NCI-H446 treated with DMSO at 0.1 percent for 48 hours (cell line): Measurements from ENCODE around the gene SHB.

Experiments
- DNase-seq: peaks from one replicate; lab custom pipeline; 2025; lab: John Stamatoyannopoulos, UW

The SHB gene

GRCh38 chr9:38024036-38024681, 44.9 kb downstream of the SHB start:
- DNase-seq: no peak

DNA sequence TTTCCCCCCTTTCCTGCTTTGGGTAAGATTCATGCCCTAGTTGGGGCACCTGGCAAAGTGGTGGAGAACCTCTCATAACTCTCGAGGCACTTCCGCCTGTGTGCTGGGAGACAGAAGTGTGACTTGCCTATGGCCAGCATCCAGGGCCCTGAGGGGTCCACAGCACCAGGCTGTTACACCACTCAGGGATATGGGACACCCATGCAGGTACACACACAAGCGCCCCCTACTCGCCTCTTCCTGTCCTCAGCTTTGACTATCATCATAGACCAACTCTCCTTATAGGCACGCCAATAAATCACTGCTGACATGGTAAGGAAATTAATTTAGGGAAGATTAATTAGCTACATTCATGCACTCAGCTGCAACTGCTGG, 45.4 kb downstream of the SHB start:
- no peak for DNase-seq

- DNase-seq: no peak
Measured at GRCh38 chr9:38022995-38023394, 46.0 kb downstream of the SHB start.

DNA sequence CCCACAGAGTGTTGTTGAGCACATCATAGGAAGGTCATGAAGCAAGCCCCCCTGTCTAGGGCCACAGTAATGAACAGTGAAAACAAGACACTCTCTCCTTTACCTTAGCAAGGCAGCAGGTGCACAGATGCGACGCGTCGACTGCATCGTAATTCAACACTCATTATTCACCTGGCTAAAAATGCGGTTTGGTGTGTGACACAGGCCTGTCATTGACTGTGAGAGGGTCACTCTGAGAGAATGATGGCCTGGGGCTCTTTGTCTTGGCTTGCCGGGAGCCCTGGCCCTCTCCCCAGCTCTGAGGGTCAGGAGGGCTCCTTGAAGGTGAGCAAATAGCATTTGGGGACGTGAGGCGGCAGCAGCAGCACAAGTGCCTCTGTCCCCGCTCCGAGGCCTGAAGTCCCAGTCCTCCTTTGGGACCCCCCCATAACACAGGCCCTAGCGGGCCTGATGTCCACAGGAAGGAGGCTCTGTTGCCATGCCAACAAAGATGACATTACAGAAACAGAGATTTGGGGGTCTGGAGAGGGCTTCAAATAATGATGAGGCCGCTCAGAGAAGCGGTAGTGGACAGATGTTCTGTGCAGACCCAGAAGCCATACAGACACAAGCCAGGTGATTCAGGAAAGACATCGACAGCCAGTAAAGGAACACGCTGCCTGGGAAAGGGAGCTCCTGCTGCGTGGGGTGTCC, 46.7 kb downstream of the SHB start:
- DNase-seq: no peak

- DNase-seq: no peak
Measured at GRCh38 chr9:38020151-38021076, 48.6 kb downstream of the SHB start.

- DNase-seq: no peak
Measured at GRCh38 chr9:38019731-38020130, 49.3 kb downstream of the SHB start.

DNA sequence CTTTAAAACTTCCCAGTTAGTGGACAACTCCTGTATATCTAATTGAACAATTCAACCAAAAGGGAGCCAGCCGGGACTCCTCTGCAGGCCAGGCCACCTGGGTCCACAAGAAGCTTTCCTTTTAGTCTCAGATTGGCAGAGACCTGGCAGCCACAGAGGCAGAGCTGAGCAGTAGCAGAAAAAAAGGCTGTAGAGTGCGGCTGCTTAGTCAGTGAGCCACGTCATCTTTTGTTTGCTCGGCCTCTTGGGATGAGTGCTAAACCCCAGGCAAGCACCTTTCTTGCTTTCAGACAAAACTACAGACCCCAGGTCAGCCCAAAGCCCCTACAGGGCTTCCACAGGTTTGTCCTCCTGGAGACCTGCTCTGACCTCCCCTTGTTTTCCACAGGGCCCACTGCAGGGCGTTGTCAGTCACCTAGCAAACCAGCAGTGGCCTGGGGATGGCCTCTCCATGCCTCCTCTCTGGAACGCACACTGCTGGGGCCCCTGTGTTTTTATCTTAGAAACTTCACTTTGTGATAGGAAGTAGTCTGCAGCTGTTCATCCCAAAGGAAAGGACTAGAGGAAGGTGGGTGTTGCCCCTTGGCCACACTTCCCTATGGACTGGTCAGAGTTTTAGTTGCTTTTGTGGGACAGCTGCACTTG, 49.9 kb downstream of the SHB start:
- DNase-seq: no peak

DNA sequence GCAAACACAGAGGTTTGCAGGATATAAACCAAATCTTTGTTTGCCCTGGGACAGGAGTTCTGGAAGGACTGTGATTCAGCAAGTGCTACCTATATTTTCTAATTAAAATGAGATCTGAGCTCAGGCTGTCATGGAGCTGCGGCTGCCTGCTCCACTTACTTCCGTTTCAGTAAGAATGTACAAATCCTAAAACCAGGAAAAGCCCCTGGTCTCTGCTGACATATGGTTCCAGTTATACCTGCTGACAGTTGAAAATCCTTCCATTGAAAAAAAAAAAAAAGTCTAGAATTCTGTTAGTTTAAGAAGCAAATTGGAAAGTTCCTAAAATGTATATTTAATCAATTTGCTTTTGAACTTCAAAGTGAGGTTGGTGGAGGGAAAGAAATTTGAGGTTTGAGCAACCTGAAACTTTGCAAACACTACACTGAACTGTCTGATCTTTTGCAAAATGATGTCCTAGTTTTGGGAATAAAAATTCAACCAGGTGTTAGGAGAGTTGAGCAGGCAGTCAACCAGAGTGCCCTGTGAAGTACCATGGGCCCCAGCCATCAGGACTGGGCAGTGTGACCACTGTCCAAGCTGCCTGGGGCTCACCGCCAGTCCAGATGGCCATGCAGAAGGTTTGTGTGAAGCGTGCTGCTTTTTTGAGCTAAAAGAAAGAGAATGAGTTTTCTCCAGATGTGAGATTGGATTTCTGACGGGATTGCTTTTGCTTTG, 50.6 kb downstream of the SHB start:
- no peak for DNase-seq

DNA sequence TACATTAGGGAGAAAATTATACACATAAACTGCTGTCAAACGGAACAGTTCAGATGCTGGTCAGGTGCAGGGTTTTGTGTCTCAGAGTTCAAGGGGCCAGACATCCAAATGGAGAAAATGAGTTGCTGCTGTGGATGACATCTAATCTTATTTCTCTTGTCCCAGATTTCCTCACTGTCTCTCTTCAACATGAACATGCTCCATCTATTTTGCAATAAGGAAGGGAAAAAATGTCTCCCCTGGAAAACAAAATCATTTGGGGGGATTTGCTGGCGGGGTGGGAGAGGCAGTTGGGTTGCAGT, 51.2 kb downstream of the SHB start:
- no peak for DNase-seq

- DNase-seq: no peak
Measured at GRCh38 chr9:38017149-38017884, 51.7 kb downstream of the SHB start.

DNA sequence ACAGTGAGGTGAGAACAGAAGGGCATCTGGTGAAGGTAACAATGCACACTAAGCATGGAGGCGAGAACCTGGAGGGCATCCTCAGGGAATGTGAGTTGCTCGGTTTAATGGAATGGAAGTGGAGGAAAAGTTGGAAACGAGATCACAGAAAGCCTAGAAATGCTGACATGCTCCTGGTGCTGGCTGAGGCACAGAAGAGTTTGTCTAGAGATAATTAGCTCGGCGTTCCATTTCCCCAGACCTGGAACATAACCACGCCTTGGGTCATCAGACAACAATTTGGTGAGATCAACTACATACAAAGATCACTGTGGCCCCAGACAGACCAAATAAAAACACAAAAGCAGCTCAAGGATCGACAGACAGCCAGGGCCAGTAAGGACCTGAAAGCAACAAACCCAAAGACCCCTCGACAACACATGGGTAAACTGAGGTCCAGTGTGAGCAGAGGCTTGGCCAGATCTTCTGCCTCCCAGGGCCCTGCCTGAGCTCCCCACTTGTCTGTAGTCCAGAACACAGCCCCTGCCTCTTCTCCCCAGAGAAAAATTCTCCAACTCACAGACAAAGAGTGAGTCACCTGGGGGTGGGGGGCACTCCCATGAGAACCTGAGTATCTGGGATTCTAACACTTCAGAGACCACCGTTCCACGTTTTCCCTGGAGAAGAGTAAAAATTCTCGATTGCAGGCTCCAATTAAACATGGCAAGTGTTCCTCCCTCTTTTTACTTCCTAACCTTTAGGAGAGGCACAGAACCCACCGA, 52.5 kb downstream of the SHB start:
- no peak for DNase-seq

GRCh38 chr9:38015906-38016305, 53.1 kb downstream of the SHB start:
- DNase-seq: no peak

DNA sequence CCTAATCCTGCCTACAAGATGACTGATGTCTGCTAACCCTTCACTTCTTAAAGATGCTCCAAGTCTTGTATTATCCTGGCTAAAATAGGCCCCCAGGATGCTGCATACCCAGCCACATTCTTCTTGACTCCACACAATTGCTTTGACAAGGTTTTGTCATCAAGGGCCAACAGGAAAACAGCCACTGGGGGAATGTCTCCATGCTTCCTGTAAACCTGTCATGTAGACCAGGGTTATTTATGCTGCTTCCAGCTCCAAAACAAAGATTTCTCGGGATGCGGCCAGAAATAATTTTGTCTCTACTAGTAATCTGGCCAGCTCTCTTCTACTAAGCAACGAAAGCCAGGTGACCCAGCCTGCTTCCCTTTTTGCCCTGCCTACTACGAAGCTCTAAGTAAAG, 53.8 kb downstream of the SHB start:
- DNase-seq: no peak

- DNase-seq: no peak
Measured at GRCh38 chr9:38012767-38013450, 56.1 kb downstream of the SHB start.

DNA sequence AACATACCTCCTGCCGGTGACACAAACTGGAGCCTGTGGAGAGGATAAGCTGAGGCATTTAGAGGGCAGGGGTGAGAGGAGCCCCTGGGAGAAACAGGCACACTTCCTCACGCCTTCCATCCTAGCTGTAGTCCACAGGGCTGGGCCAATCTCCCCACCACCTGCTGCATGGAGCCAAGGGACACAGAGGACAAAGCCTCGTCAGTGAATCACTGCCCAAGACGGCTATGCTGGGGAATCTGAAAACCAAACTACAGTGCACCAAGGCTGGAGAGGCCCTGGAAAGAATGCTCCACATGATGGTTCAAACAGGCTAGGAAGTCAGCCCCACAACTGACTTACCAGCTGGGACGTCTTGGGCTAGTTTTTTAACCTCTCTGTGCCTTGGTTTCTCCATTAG, 57.0 kb downstream of the SHB start:
- no peak for DNase-seq

- no peak for DNase-seq
Measured at GRCh38 chr9:38010918-38011704, 57.9 kb downstream of the SHB start.

DNA sequence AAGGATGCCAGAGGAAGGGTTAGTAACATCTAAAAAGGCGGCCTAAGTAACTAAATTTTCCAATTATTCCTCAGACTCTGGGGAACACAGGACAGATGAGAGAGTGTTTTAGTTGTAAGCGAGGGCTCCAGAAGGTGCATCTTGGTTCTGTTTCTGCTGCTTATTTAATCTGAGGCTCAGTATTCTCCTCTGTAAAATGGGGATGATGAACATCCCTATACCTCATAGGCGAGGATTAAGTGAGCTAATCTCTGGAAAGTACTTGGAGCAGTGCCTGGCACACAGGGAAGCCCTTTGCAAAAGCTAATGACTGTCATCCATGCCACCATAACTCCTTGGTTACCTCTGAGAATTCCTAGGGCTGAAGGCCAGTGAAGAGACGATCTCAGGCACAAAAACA, 59.0 kb downstream of the SHB start:
- no peak for DNase-seq

GRCh38 chr9:38009035-38009501, 60.0 kb downstream of the SHB start:
- DNase-seq: no peak
